ENCODE measurements around the gene LMO7.

DNA sequence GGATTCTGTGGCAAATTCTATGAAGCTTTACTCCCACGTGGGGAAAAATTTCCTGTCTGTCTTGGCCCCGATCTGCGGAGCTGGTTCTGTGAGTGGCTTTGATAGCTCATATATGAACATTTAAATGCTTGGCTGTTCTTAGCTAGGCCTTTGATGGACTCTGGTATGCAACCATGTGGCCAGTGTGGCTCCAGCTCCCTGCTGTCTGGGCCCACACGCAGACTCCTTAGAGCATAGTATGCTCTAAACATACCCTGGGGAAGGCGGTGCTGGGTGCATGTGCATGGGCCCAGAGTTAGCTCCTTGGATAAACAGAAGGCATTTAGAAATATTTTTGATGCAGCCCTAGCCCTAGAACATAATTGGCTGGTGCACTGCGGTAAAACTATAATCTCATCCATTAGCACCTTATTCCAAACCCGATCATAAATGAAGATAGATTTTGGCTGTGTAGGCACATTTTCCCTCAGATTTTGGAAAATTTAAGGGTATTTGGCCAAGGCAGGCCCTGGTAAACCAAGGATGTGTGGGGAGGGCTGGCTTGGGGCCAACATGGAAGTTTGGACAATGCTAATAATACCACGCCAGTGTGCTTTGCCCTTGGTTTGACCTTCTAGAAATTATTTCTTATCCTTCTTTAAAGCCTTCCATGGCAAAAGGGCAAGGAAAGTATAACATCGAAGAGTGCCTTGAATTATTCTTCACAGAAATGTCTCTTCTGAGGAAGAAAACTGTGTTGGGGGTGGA lies 153.5 kb downstream of the LMO7 start:
- TF ChIP-seq, protein P1, sequence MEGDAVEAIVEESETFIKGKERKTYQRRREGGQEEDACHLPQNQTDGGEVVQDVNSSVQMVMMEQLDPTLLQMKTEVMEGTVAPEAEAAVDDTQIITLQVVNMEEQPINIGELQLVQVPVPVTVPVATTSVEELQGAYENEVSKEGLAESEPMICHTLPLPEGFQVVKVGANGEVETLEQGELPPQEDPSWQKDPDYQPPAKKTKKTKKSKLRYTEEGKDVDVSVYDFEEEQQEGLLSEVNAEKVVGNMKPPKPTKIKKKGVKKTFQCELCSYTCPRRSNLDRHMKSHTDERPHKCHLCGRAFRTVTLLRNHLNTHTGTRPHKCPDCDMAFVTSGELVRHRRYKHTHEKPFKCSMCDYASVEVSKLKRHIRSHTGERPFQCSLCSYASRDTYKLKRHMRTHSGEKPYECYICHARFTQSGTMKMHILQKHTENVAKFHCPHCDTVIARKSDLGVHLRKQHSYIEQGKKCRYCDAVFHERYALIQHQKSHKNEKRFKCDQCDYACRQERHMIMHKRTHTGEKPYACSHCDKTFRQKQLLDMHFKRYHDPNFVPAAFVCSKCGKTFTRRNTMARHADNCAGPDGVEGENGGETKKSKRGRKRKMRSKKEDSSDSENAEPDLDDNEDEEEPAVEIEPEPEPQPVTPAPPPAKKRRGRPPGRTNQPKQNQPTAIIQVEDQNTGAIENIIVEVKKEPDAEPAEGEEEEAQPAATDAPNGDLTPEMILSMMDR (IDR thresholded peaks at IDR 0.05): no peak
- TF ChIP-seq SIN3A (IDR thresholded peaks at IDR 0.05; ENCODE audit: borderline replicate concordance, insufficient read depth, low read depth, low read length): no peak
- no peak for TF ChIP-seq POLR2AphosphoS5 (IDR thresholded peaks at IDR 0.05; ENCODE audit: low read depth, low read length)
- no peak for TF ChIP-seq TCF7L2 (IDR thresholded peaks at IDR 0.05; ENCODE audit: low read depth, low read length)
- TF ChIP-seq, protein P2, sequence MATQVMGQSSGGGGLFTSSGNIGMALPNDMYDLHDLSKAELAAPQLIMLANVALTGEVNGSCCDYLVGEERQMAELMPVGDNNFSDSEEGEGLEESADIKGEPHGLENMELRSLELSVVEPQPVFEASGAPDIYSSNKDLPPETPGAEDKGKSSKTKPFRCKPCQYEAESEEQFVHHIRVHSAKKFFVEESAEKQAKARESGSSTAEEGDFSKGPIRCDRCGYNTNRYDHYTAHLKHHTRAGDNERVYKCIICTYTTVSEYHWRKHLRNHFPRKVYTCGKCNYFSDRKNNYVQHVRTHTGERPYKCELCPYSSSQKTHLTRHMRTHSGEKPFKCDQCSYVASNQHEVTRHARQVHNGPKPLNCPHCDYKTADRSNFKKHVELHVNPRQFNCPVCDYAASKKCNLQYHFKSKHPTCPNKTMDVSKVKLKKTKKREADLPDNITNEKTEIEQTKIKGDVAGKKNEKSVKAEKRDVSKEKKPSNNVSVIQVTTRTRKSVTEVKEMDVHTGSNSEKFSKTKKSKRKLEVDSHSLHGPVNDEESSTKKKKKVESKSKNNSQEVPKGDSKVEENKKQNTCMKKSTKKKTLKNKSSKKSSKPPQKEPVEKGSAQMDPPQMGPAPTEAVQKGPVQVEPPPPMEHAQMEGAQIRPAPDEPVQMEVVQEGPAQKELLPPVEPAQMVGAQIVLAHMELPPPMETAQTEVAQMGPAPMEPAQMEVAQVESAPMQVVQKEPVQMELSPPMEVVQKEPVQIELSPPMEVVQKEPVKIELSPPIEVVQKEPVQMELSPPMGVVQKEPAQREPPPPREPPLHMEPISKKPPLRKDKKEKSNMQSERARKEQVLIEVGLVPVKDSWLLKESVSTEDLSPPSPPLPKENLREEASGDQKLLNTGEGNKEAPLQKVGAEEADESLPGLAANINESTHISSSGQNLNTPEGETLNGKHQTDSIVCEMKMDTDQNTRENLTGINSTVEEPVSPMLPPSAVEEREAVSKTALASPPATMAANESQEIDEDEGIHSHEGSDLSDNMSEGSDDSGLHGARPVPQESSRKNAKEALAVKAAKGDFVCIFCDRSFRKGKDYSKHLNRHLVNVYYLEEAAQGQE (IDR thresholded peaks at IDR 0.05; ENCODE audit: insufficient read depth in 1 of 2, low read depth in 2 of 2, low read length in 1 of 2): no peak

Data from Panc1 (cell line).